H9 (cell line): ENCODE measurements around the gene TBCK. TPM values are rescaled to one million over a fixed set of nuclear protein-coding genes. Genes with fewer than 3 reads are reported as not detected.

Experiments used
- DNase-seq: peaks from one replicate; pipeline ENCODE4 v3.0.0-alpha.2; 2017
- H2AFZ ChIP-seq: one replicate; pipeline ENCODE4 v1.6.1; 2013; ENCODE audit warnings: mild to moderate bottlenecking, low read length, control low read depth, moderate library complexity
- H2AK5ac ChIP-seq: 2 replicates; pipeline ENCODE4 v1.6.1; 2013; ENCODE audit warnings: low read length, control low read depth, mixed read lengths; ENCODE audit not compliant: insufficient read length
- H2BK120ac ChIP-seq: one replicate; pipeline ENCODE4 v1.6.1; 2013; ENCODE audit warnings: low read depth, mild to moderate bottlenecking, low read length, control low read depth, inconsistent platforms; ENCODE audit not compliant: poor library complexity, severe bottlenecking
- H2BK12ac ChIP-seq: 2 replicates; pipeline ENCODE4 v1.6.1; 2013; ENCODE audit warnings: low read length, control low read depth, mixed read lengths, low read depth; ENCODE audit not compliant: insufficient read length
- H2BK15ac ChIP-seq: 2 replicates; pipeline ENCODE4 v1.6.1; 2013; ENCODE audit warnings: low read depth, low read length, control low read depth
- H2BK20ac ChIP-seq: one replicate; pipeline ENCODE4 v1.6.1; 2013; ENCODE audit warnings: low read depth, mild to moderate bottlenecking, low read length, control low read depth, inconsistent platforms; ENCODE audit not compliant: poor library complexity, severe bottlenecking
- H2BK5ac ChIP-seq: 2 replicates; pipeline ENCODE4 v1.6.1; 2013; ENCODE audit warnings: low read length, control low read depth, mixed read lengths; ENCODE audit not compliant: insufficient read length
- H3K14ac ChIP-seq: 2 replicates; pipeline ENCODE4 v1.6.1; 2013; ENCODE audit warnings: low read length, control low read depth; ENCODE audit not compliant: insufficient read depth
- H3K18ac ChIP-seq: 2 replicates; pipeline ENCODE4 v1.6.1; 2013; ENCODE audit warnings: low read depth, mild to moderate bottlenecking, mixed read lengths, low read length, control low read depth; ENCODE audit not compliant: insufficient read length
- H3K23ac ChIP-seq: 2 replicates; pipeline ENCODE4 v1.6.1; 2013; ENCODE audit warnings: low read length, control low read depth, mixed read lengths, low read depth; ENCODE audit not compliant: insufficient read length
- H3K23me2 ChIP-seq: 2 replicates; pipeline ENCODE4 v1.6.1; 2013; ENCODE audit warnings: low read depth, mild to moderate bottlenecking, mixed read lengths, low read length, control low read depth; ENCODE audit not compliant: insufficient read length, poor library complexity, severe bottlenecking
- H3K27ac ChIP-seq: 2 replicates; pipeline ENCODE4 v1.5.1; 2013; ENCODE audit warnings: low read length, control low read depth, mixed read lengths, low read depth; ENCODE audit not compliant: insufficient read length
- H3K27me3 ChIP-seq: 2 replicates; pipeline ENCODE4 v1.6.1; 2013; ENCODE audit warnings: low read length, control low read depth, inconsistent platforms; ENCODE audit not compliant: insufficient read depth
- H3K4ac ChIP-seq: 2 replicates; pipeline ENCODE4 v1.6.1; 2013; ENCODE audit warnings: low read depth, mild to moderate bottlenecking, control low read depth, inconsistent platforms, low read length, moderate library complexity
- H3K4me1 ChIP-seq: 2 replicates; pipeline ENCODE4 v1.6.1; 2013; ENCODE audit warnings: low read length, control low read depth, inconsistent platforms; ENCODE audit not compliant: insufficient read depth
- H3K4me2 ChIP-seq: 2 replicates; pipeline ENCODE4 v1.6.1; 2013; ENCODE audit warnings: low read length, control low read depth, mixed read lengths; ENCODE audit not compliant: insufficient read length, insufficient read depth
- H3K56ac ChIP-seq: 2 replicates; pipeline ENCODE4 v1.6.1; 2013; ENCODE audit warnings: low read depth, mild to moderate bottlenecking, mixed read lengths, low read length, control low read depth; ENCODE audit not compliant: insufficient read length
- H3K79me1 ChIP-seq: 2 replicates; pipeline ENCODE4 v1.6.1; 2013; ENCODE audit warnings: low read depth, mild to moderate bottlenecking, moderate library complexity, low read length, control low read depth, inconsistent platforms; ENCODE audit not compliant: insufficient read depth, poor library complexity, severe bottlenecking
- H3K79me2 ChIP-seq: 2 replicates; pipeline ENCODE4 v1.6.1; 2013; ENCODE audit warnings: low read length, control low read depth, inconsistent platforms; ENCODE audit not compliant: insufficient read depth
- H3K9ac ChIP-seq: 2 replicates; pipeline ENCODE4 v1.6.1; 2013; ENCODE audit warnings: low read length, control low read depth, mixed read lengths; ENCODE audit not compliant: insufficient read length; ENCODE audit errors: extremely low read depth
- H3K9me3 ChIP-seq: one replicate; pipeline ENCODE4 v1.6.1; 2013; ENCODE audit warnings: low read depth, low read length, inconsistent platforms; ENCODE audit not compliant: control insufficient read depth
- H3T11ph ChIP-seq: one replicate; pipeline ENCODE4 v1.6.1; 2013; ENCODE audit warnings: mild to moderate bottlenecking, low read length, control low read depth, inconsistent platforms
- H4K20me1 ChIP-seq: one replicate; pipeline ENCODE4 v1.6.1; 2013; ENCODE audit not compliant: control insufficient read depth, insufficient read length, insufficient read depth
- H4K5ac ChIP-seq: 2 replicates; pipeline ENCODE4 v1.6.1; 2013; ENCODE audit warnings: low read depth, mild to moderate bottlenecking, mixed read lengths, low read length, control low read depth; ENCODE audit not compliant: insufficient read length
- H4K8ac ChIP-seq: replicated peaks from 2 replicates; pipeline ENCODE4 v1.6.1; 2013; ENCODE audit warnings: low read length, control low read depth, mixed read lengths, low read depth; ENCODE audit not compliant: insufficient read length
- H4K91ac ChIP-seq: 2 replicates; pipeline ENCODE4 v1.6.1; 2013; ENCODE audit warnings: low read depth, mild to moderate bottlenecking, moderate library complexity, mixed read lengths, low read length, control low read depth; ENCODE audit not compliant: insufficient read length
- H3K27ac Mint-ChIP-seq, 3 experiments: 2 replicates in 2 of 3; 3 replicates in 1 of 3; pipeline ENCODE4 v1.8.0; 2020 to 2021; ENCODE audit warnings: mixed read lengths in 3 of 3, mild to moderate bottlenecking in 1 of 3, moderate library complexity in 1 of 3
- H3K27me3 Mint-ChIP-seq: 2 replicates; pipeline ENCODE4 v1.8.0; 2021; ENCODE audit warnings: low read depth, mild to moderate bottlenecking, moderate library complexity, mixed read lengths
- H3K36me3 Mint-ChIP-seq, 3 experiments: 2 replicates in 2 of 3; 3 replicates in 1 of 3; pipeline ENCODE4 v1.8.0; 2020 to 2021; ENCODE audit warnings: low read depth in 3 of 3, mixed read lengths in 3 of 3; ENCODE audit not compliant: insufficient read depth in 1 of 3
- H3K4me1 Mint-ChIP-seq, 2 experiments: 2 replicates each; pipeline ENCODE4 v1.8.0; 2020; ENCODE audit warnings: mixed read lengths in 2 of 2
- H3K4me3 Mint-ChIP-seq, 2 experiments: 2 replicates in 1 of 2; 3 replicates in 1 of 2; pipeline ENCODE4 v1.8.0; 2020 to 2021; ENCODE audit warnings: mild to moderate bottlenecking in 2 of 2, mixed read lengths in 2 of 2, moderate library complexity in 1 of 2
- H3K9me3 Mint-ChIP-seq, 2 experiments: 2 replicates in 1 of 2; 3 replicates in 1 of 2; pipeline ENCODE4 v1.8.0; 2020; ENCODE audit warnings: mild to moderate bottlenecking in 2 of 2, mixed read lengths in 2 of 2, moderate library complexity in 1 of 2
- WGBS: extraction: QIAGEN DNeasy Blood & Tissue Kit; methylation state at CpG from one replicate; pipeline ENCODE4 v1.1.7; 2013; ENCODE audit warnings: missing lambda C conversion rate, low lambda C conversion rate, mixed read lengths; ENCODE audit not compliant: insufficient read length; ENCODE audit errors: extremely low coverage; 5-methylcytosine and 5-hydroxymethylcytosine counted together
- total RNA-seq: library from RNA; stranded (reverse); gene quantifications from 2 replicates; pipeline ENCODE4 v1.2.1, GENCODE V29; 2021
- TF ChIP-seq, protein P1 (sequence below): fragments of 200-600 bp; sonication (generic); conservative IDR thresholded peaks from 3 replicates; pipeline ENCODE4 v1.8.0; 2021; ENCODE audit warnings: antibody characterized with exemption, mild to moderate bottlenecking

The TBCK gene
- total RNA-seq, 1 experiment from 2014 or later, result 22.1 TPM

- Mint-ChIP-seq H3K9me3 (peaks cover 1 to 10% of the 10 kb centered on the region in 2 experiments; a peak in 3 of 5 replicates), H3K27ac (no peak overlapping the region; a peak in 1 of 7 replicates), H3K36me3 (peaks cover 0 to 8% (median 8%) of the 10 kb centered on the region in 3 experiments; a peak in 2 of 7 replicates), H3K27me3 (peaks cover 1% of the 10 kb centered on the region; the same call in 1 of the 2 replicates), H3K4me3 (no peak overlapping the region), H3K4me1 (peaks cover 13 to 19% of the 10 kb centered on the region in 2 experiments)
- Histone ChIP-seq H2AK5ac (no peak overlapping the region), H4K5ac (no peak overlapping the region), H3K4me1 (0 out of 2 replicates have a peak, but pooled peaks cover 4% of the 10 kb centered on the region), H3K18ac (no peak overlapping the region), H2AFZ (no peak overlapping the region), H3K23ac (no peak overlapping the region), H3K79me1 (no peaks in the 10 kb centered on the region), H2BK5ac (no peak overlapping the region), H3K9me3 (no peaks in the 10 kb centered on the region), H4K91ac (no peak overlapping the region), H3K4ac (no peak overlapping the region), H3K14ac (no peak overlapping the region), H2BK120ac (no peak overlapping the region), H3K27ac (no peak overlapping the region), H3K9ac (no peak overlapping the region), H4K8ac (no peak overlapping the region), H2BK15ac (no peak overlapping the region), H3K79me2 (no peaks in the 10 kb centered on the region), H3K23me2 (no peaks in the 10 kb centered on the region), H3K4me2 (no peak overlapping the region), H2BK20ac (no peak overlapping the region), H4K20me1 (no peaks in the 10 kb centered on the region), H3K56ac (no peak overlapping the region), H3T11ph (no peak overlapping the region), H3K27me3 (no peaks in the 10 kb centered on the region), H2BK12ac (no peak overlapping the region)
- WGBS, result no CpG with 5 or more reads among the region's 3 CpGs
- TF ChIP-seq, protein P1, sequence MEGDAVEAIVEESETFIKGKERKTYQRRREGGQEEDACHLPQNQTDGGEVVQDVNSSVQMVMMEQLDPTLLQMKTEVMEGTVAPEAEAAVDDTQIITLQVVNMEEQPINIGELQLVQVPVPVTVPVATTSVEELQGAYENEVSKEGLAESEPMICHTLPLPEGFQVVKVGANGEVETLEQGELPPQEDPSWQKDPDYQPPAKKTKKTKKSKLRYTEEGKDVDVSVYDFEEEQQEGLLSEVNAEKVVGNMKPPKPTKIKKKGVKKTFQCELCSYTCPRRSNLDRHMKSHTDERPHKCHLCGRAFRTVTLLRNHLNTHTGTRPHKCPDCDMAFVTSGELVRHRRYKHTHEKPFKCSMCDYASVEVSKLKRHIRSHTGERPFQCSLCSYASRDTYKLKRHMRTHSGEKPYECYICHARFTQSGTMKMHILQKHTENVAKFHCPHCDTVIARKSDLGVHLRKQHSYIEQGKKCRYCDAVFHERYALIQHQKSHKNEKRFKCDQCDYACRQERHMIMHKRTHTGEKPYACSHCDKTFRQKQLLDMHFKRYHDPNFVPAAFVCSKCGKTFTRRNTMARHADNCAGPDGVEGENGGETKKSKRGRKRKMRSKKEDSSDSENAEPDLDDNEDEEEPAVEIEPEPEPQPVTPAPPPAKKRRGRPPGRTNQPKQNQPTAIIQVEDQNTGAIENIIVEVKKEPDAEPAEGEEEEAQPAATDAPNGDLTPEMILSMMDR, result no peak
- DNase-seq, result no peak
Measured at GRCh38 chr4:106036334-106036733, 279.7 kb downstream of the TBCK start.
